ENCODE measurements around the gene IGF1.
"Not testable (repeated sequence)": the region's sequence is repeated elsewhere in the genome, so short reads cannot be mapped to it uniquely, and the experiment has no call there.

GRCh38 chr12:102449018-102449417 lies 31.3 kb downstream of the IGF1 start:
- not testable (repeated sequence) for TF ChIP-seq EZH2phosphoT487 (IDR thresholded peaks at IDR 0.05; ENCODE audit: low read length); EZH2 (optimal IDR thresholded peaks at IDR 0.05; ENCODE audit: low read depth, low read length)
- TF ChIP-seq, protein P1, sequence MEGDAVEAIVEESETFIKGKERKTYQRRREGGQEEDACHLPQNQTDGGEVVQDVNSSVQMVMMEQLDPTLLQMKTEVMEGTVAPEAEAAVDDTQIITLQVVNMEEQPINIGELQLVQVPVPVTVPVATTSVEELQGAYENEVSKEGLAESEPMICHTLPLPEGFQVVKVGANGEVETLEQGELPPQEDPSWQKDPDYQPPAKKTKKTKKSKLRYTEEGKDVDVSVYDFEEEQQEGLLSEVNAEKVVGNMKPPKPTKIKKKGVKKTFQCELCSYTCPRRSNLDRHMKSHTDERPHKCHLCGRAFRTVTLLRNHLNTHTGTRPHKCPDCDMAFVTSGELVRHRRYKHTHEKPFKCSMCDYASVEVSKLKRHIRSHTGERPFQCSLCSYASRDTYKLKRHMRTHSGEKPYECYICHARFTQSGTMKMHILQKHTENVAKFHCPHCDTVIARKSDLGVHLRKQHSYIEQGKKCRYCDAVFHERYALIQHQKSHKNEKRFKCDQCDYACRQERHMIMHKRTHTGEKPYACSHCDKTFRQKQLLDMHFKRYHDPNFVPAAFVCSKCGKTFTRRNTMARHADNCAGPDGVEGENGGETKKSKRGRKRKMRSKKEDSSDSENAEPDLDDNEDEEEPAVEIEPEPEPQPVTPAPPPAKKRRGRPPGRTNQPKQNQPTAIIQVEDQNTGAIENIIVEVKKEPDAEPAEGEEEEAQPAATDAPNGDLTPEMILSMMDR (IDR thresholded peaks at IDR 0.05; ENCODE audit: low read length): not testable (repeated sequence)

All from MM.1S (cell line).